ENCODE data around the gene MOSPD3. TPM values are rescaled to one million over a fixed set of nuclear protein-coding genes. Genes with fewer than 3 reads are reported as not detected.

The MOSPD3 gene, protein sequence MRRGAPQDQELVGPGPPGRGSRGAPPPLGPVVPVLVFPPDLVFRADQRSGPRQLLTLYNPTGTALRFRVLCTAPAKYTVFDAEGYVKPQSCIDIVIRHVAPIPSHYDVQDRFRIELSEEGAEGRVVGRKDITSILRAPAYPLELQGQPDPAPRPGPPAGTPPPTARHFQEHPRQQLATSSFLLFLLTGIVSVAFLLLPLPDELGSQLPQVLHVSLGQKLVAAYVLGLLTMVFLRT
- total RNA-seq (2021; fragmentation: NEBNext Ultra II Directional; extraction: Animal tissue kit (Norgen Biotek cat#: 25700)) (19.3 and 20.7 TPM in 2 replicates), polyA plus RNA-seq (2011; rRNA removed) (21.4 and 45.7 TPM in 2 replicates), polyA minus RNA-seq (2011; rRNA and poly(A)+ RNA removed) (7.0 and 8.1 TPM in 2 replicates)
- 10.1 TPM for polyA plus RNA-seq (2011; cell fraction: cytosol; rRNA removed)
- polyA plus RNA-seq (2011; cell fraction: nucleus; rRNA removed), result 23.8 TPM
- 15.9 to 26.5 TPM (median 22.6 TPM) in 4 replicates for polyA plus RNA-seq (2012, experiment 1 of 2)
- 25.8 TPM for polyA plus RNA-seq (2012, experiment 2 of 2)
- polyA plus RNA-seq (2013, experiment 1 of 2), result 19.0 TPM
- polyA plus RNA-seq (2013, experiment 2 of 2), result 17.7 TPM
- 7.4 TPM for polyA minus RNA-seq (2011; cell fraction: cytosol; rRNA and poly(A)+ RNA removed)
- polyA minus RNA-seq (2011; cell fraction: nucleus; rRNA and poly(A)+ RNA removed), result 8.7 TPM
- long read RNA-seq, experiment 1, transcript MOSPD3-201 (6 exons, 1,053 nt), result minor isoform, 16 of 45 reads
- long read RNA-seq, experiment 1, transcript MOSPD3-203 (5 exons, 1,191 nt), result major isoform, 20 of 45 reads
- long read RNA-seq, experiment 1, partial matches to known transcripts, result 6 of 45 reads
- long read RNA-seq, experiment 1, other reads (novel, unspliced or antisense), result 3 of 45 reads
- long read RNA-seq, experiment 2, result 0 reads

DNA sequence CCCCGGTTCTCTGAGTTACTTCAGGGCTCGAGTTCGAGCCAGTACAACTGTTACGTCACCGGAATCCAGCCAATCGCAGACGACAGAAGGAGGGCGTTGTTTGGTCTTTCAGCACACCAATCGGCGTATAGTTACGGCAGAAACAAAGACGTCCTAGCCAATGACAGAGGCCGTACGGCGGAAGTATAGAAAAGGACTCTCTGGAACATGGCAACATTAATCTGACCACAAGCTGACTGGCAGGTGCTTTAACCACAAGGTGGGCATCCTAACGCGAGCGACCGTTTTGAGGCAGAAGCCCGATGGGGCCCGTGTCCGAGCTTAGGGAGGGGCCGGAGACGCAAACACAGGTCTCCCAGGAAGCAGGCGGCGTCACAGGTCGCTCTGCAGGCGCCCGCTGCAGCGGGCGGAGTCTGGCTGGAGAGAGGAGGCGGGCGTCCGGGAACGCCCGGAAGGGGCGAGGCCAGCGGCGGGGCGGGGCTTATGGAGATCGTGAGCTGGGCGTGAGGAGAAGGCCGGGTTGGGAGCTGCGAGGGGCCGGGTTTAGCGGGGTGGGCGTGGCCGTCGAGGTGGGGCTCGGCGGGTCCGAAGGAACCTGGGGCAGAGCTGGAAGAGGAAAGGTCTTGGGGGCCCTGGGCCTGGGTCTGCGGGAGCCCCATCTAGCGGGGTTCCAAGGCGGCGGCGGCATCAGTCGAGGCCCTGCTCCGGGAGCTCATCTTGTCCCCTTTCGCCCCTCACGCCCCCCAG is at the start of gene MOSPD3:
Gene MOSPD3 (plus strand): TSS at position 558 of the 747 bp plus-strand sequence. CDS start 252 bp downstream, outside the sequence.
- Histone ChIP-seq H3K9me3 (ENCODE audit: insufficient read depth in 2 of 2, low read depth in 1 of 2, low read length in 1 of 2) (no peaks in the 10 kb centered on the region), H2BK12ac (ENCODE audit: low read depth, low read length) (peak within 1 kb of the TSS; percentile 97; the same call in 1 of the 2 replicates), H3K23ac (ENCODE audit: insufficient read length) (no peak within 1 kb of the TSS), H3K18ac (ENCODE audit: extremely low read depth, low read length) (peak within 1 kb of the TSS; percentile 99), H2BK15ac (ENCODE audit: low read length) (peak within 1 kb of the TSS; percentile 33; the same call in 1 of the 2 replicates), H3K79me2 (ENCODE audit: control insufficient read depth in 1 of 2, insufficient read depth in 2 of 2, low read length in 2 of 2) (no peaks in the 10 kb centered on the region), H3K27ac (ENCODE audit: low read depth, low read length) (peak within 1 kb of the TSS; percentile 98), H3K4me3 (ENCODE audit: extremely low read depth in 1 of 4, insufficient read depth in 2 of 4, low read depth in 3 of 4, low read length in 4 of 4) (peak within 1 kb of the TSS; percentile 74 to 83 (median 76)), H3K56ac (replicated peaks; ENCODE audit: insufficient read length, low read depth, low read length) (peak within 1 kb of the TSS; percentile 51), H3K9ac (replicated peaks in 1 of 4; ENCODE audit: extremely low read depth in 1 of 4, low read depth in 3 of 4, low read length in 3 of 4) (peak within 1 kb of the TSS in 3 of 4 experiments; percentile 86 to 90 (median 87); a peak in 6 of 7 replicates), H3K4me1 (replicated peaks in 1 of 4; ENCODE audit: control insufficient read depth in 3 of 4, insufficient read depth in 4 of 4, low read length in 3 of 4) (peaks cover 0 to 6% (median 2%) of the 10 kb centered on the region in 4 experiments; a peak in 3 of 7 replicates), H3K36me3 (ENCODE audit: control insufficient read depth in 2 of 4, insufficient read depth in 4 of 4, low read length in 3 of 4) (peaks cover 0 to 7% (median under 1%) of the 10 kb centered on the region in 4 experiments; a peak in 3 of 8 replicates), H2AK5ac (ENCODE audit: low read depth, low read length) (no peak within 1 kb of the TSS), H3K14ac (ENCODE audit: insufficient read length) (no peak within 1 kb of the TSS), H4K91ac (replicated peaks; ENCODE audit: insufficient read length, low read length) (no peak within 1 kb of the TSS), H2BK120ac (replicated peaks; ENCODE audit: low read depth, low read length) (no peak within 1 kb of the TSS), H4K5ac (ENCODE audit: insufficient read length, low read depth, low read length) (peak within 1 kb of the TSS; percentile 74), H3K27me3 (replicated peaks in 1 of 4; ENCODE audit: control insufficient read depth in 3 of 4, extremely low read depth in 1 of 4, insufficient read depth in 3 of 4, low read length in 3 of 4) (no peaks in the 10 kb centered on the region; a peak in 1 of 7 replicates), H3K79me1 (ENCODE audit: low read depth, low read length) (no peaks in the 10 kb centered on the region), H4K8ac (ENCODE audit: extremely low read depth, insufficient read depth, low read length) (peak within 1 kb of the TSS; percentile 97; the same call in 1 of the 2 replicates), H2BK20ac (ENCODE audit: low read length) (no peak within 1 kb of the TSS), H3K4me2 (ENCODE audit: insufficient read depth in 1 of 2, low read depth in 2 of 2, low read length in 2 of 2) (peak within 1 kb of the TSS; percentile 68 to 94), H3K4ac (replicated peaks; ENCODE audit: insufficient read length, low read depth, low read length) (no peak within 1 kb of the TSS), H3K23me2 (ENCODE audit: low read depth, low read length) (peaks cover 5% of the 10 kb centered on the region), H2BK5ac (ENCODE audit: low read depth, low read length) (peak within 1 kb of the TSS; percentile 89), H4K20me1 (replicated peaks in 1 of 2; ENCODE audit: control insufficient read depth in 1 of 2, insufficient read depth in 2 of 2, low read length in 2 of 2) (peaks cover 0 to 2% of the 10 kb centered on the region in 2 experiments), H2AFZ (ENCODE audit: low read length) (peak within 1 kb of the TSS; percentile 88; the same call in 1 of the 2 replicates)
- WGBS, 2 experiments (ENCODE audit: extremely low coverage in 1 of 2, insufficient coverage in 1 of 2, insufficient read length in 1 of 2, insufficient replicate concordance in 2 of 2, low coverage in 1 of 2, low lambda C conversion rate in 2 of 2, missing lambda C conversion rate in 1 of 2), result 1% methylated on average over 51 of the region's 61 CpGs; no CpG with 5 or more reads in 1 of the 2 experiments
- peak; percentile 100 for FAIRE-seq
- ChIA-PET POLR2A (ENCODE audit: partially characterized antibody) (interaction anchor here (0.6 to 2.4 kb wide), 21 partner anchors 9 to 263 kb away, joined by 3 to 19 read pairs (median 4); partner anchors contain the start of genes ACTL6B, FBXO24, GIGYF1 and LRCH4), CTCF (ENCODE audit: partially characterized antibody) (interaction anchor here (0.6 to 8.8 kb wide), 24 partner anchors 9 to 224 kb away, joined by 3 to 73 read pairs (median 5); partner anchors contain the start of genes ACTL6B and GIGYF1)
- DNase-seq (ENCODE audit: low read depth in 1 of 2, low spot score in 2 of 2), result peak; percentile 98 to 99
- TF ChIP-seq RBBP5 (IDR thresholded peaks at IDR 0.05; ENCODE audit: borderline replicate concordance, low read depth, low read length) (no peak), SUZ12 (IDR thresholded peaks at IDR 0.05; ENCODE audit: low read length) (no peak), SRF (IDR thresholded peaks at IDR 0.05; ENCODE audit: low read depth, low read length) (no peak), CHD1 (IDR thresholded peaks at IDR 0.05; ENCODE audit: low read depth, low read length) (no peak), BCL11A (IDR thresholded peaks at IDR 0.05; ENCODE audit: low read depth in 2 of 2, low read length in 2 of 2) (no peak), RNF2 (IDR thresholded peaks at IDR 0.05; ENCODE audit: borderline replicate concordance, low read depth, low read length, missing control alignments, poor library complexity, severe bottlenecking) (no peak), CREB1 (IDR thresholded peaks at IDR 0.05) (peak; percentile 72)
